ENCODE results near the gene GART.

- no peak for TF ChIP-seq CTCF (IDR thresholded peaks at IDR 0.05)
- TF ChIP-seq POLR2A (IDR thresholded peaks at IDR 0.05) = no peak
- TF ChIP-seq POLR2AphosphoS5 (IDR thresholded peaks at IDR 0.05) = no peak
Observed at GRCh38 chr21:33518899-33519298, 23.0 kb downstream of the GART start.
